22Rv1 (cell line): ENCODE measurements around the gene STK17A.

Experiments
- CTCF ChIP-seq: fragments of 450-650 bp; IDR thresholded peaks from 2 replicates; pipeline ENCODE4 v1.5.1; 2017; ENCODE audit warnings: mild to moderate bottlenecking
- ZFX ChIP-seq: fragments of 450-650 bp; IDR thresholded peaks from 2 replicates; pipeline ENCODE4 v1.6.1; 2017; ENCODE audit warnings: antibody characterized with exemption, borderline replicate concordance

GRCh38 chr7:43615558-43616145, 32.7 kb downstream of the STK17A start:
- no peak for TF ChIP-seq CTCF
- no peak for TF ChIP-seq ZFX
